ENCODE results near the gene GRIN3B. TPM values are rescaled to one million over a fixed set of nuclear protein-coding genes. Genes with fewer than 3 reads are reported as not detected.

GRIN3B gene
- total and polyA plus RNA-seq, 9 of the 15 experiments (the other 6 are each of a cell fraction or from before 2014, with no cell fraction given), result 0.06 to 0.95 (median 0.19) TPM; not detected in 6

GRCh38 chr19:966485-967088, 33.6 kb upstream of the GRIN3B start (continued):
- TF ChIP-seq ZNF778 (CRISPR knock-in tag; IDR thresholded peaks at IDR 0.05) (no peak), PHF21A (IDR thresholded peaks at IDR 0.05; ENCODE audit: borderline replicate concordance, low read depth) (no peak), MLLT1 (IDR thresholded peaks at IDR 0.05) (no peak), RERE (CRISPR knock-in tag; IDR thresholded peaks at IDR 0.05; ENCODE audit: borderline replicate concordance) (no peak), GABPB1 (CRISPR knock-in tag; IDR thresholded peaks at IDR 0.05) (no peak), ZNF551 (CRISPR knock-in tag; IDR thresholded peaks at IDR 0.05) (no peak)

Measured in K562 (cell line).